H9 (cell line): ENCODE results near the gene KIF5A. TPM values are rescaled to one million over a fixed set of nuclear protein-coding genes. Genes with fewer than 3 reads are reported as not detected.

Source experiments
- DNase-seq: peaks from one replicate; pipeline ENCODE4 v3.0.0-alpha.2; 2017
- H2AFZ ChIP-seq: one replicate; pipeline ENCODE4 v1.6.1; 2013; ENCODE audit warnings: mild to moderate bottlenecking, low read length, control low read depth, moderate library complexity
- H2AK5ac ChIP-seq: 2 replicates; pipeline ENCODE4 v1.6.1; 2013; ENCODE audit warnings: low read length, control low read depth, mixed read lengths; ENCODE audit not compliant: insufficient read length
- H2BK120ac ChIP-seq: one replicate; pipeline ENCODE4 v1.6.1; 2013; ENCODE audit warnings: low read depth, mild to moderate bottlenecking, low read length, control low read depth, inconsistent platforms; ENCODE audit not compliant: poor library complexity, severe bottlenecking
- H2BK12ac ChIP-seq: 2 replicates; pipeline ENCODE4 v1.6.1; 2013; ENCODE audit warnings: low read length, control low read depth, mixed read lengths, low read depth; ENCODE audit not compliant: insufficient read length
- H2BK15ac ChIP-seq: 2 replicates; pipeline ENCODE4 v1.6.1; 2013; ENCODE audit warnings: low read depth, low read length, control low read depth
- H2BK20ac ChIP-seq: one replicate; pipeline ENCODE4 v1.6.1; 2013; ENCODE audit warnings: low read depth, mild to moderate bottlenecking, low read length, control low read depth, inconsistent platforms; ENCODE audit not compliant: poor library complexity, severe bottlenecking
- H2BK5ac ChIP-seq: 2 replicates; pipeline ENCODE4 v1.6.1; 2013; ENCODE audit warnings: low read length, control low read depth, mixed read lengths; ENCODE audit not compliant: insufficient read length
- H3K14ac ChIP-seq: 2 replicates; pipeline ENCODE4 v1.6.1; 2013; ENCODE audit warnings: low read length, control low read depth; ENCODE audit not compliant: insufficient read depth
- H3K18ac ChIP-seq: 2 replicates; pipeline ENCODE4 v1.6.1; 2013; ENCODE audit warnings: low read depth, mild to moderate bottlenecking, mixed read lengths, low read length, control low read depth; ENCODE audit not compliant: insufficient read length
- H3K23ac ChIP-seq: 2 replicates; pipeline ENCODE4 v1.6.1; 2013; ENCODE audit warnings: low read length, control low read depth, mixed read lengths, low read depth; ENCODE audit not compliant: insufficient read length
- H3K23me2 ChIP-seq: 2 replicates; pipeline ENCODE4 v1.6.1; 2013; ENCODE audit warnings: low read depth, mild to moderate bottlenecking, mixed read lengths, low read length, control low read depth; ENCODE audit not compliant: insufficient read length, poor library complexity, severe bottlenecking
- H3K27ac ChIP-seq: 2 replicates; pipeline ENCODE4 v1.5.1; 2013; ENCODE audit warnings: low read length, control low read depth, mixed read lengths, low read depth; ENCODE audit not compliant: insufficient read length
- H3K27me3 ChIP-seq: 2 replicates; pipeline ENCODE4 v1.6.1; 2013; ENCODE audit warnings: low read length, control low read depth, inconsistent platforms; ENCODE audit not compliant: insufficient read depth
- H3K4ac ChIP-seq: 2 replicates; pipeline ENCODE4 v1.6.1; 2013; ENCODE audit warnings: low read depth, mild to moderate bottlenecking, control low read depth, inconsistent platforms, low read length, moderate library complexity
- H3K4me1 ChIP-seq: 2 replicates; pipeline ENCODE4 v1.6.1; 2013; ENCODE audit warnings: low read length, control low read depth, inconsistent platforms; ENCODE audit not compliant: insufficient read depth
- H3K4me2 ChIP-seq: 2 replicates; pipeline ENCODE4 v1.6.1; 2013; ENCODE audit warnings: low read length, control low read depth, mixed read lengths; ENCODE audit not compliant: insufficient read length, insufficient read depth
- H3K56ac ChIP-seq: 2 replicates; pipeline ENCODE4 v1.6.1; 2013; ENCODE audit warnings: low read depth, mild to moderate bottlenecking, mixed read lengths, low read length, control low read depth; ENCODE audit not compliant: insufficient read length
- H3K79me1 ChIP-seq: 2 replicates; pipeline ENCODE4 v1.6.1; 2013; ENCODE audit warnings: low read depth, mild to moderate bottlenecking, moderate library complexity, low read length, control low read depth, inconsistent platforms; ENCODE audit not compliant: insufficient read depth, poor library complexity, severe bottlenecking
- H3K79me2 ChIP-seq: 2 replicates; pipeline ENCODE4 v1.6.1; 2013; ENCODE audit warnings: low read length, control low read depth, inconsistent platforms; ENCODE audit not compliant: insufficient read depth
- H3K9ac ChIP-seq: 2 replicates; pipeline ENCODE4 v1.6.1; 2013; ENCODE audit warnings: low read length, control low read depth, mixed read lengths; ENCODE audit not compliant: insufficient read length; ENCODE audit errors: extremely low read depth
- H3K9me3 ChIP-seq: one replicate; pipeline ENCODE4 v1.6.1; 2013; ENCODE audit warnings: low read depth, low read length, inconsistent platforms; ENCODE audit not compliant: control insufficient read depth
- H3T11ph ChIP-seq: one replicate; pipeline ENCODE4 v1.6.1; 2013; ENCODE audit warnings: mild to moderate bottlenecking, low read length, control low read depth, inconsistent platforms
- H4K20me1 ChIP-seq: one replicate; pipeline ENCODE4 v1.6.1; 2013; ENCODE audit not compliant: control insufficient read depth, insufficient read length, insufficient read depth
- H4K5ac ChIP-seq: 2 replicates; pipeline ENCODE4 v1.6.1; 2013; ENCODE audit warnings: low read depth, mild to moderate bottlenecking, mixed read lengths, low read length, control low read depth; ENCODE audit not compliant: insufficient read length
- H4K8ac ChIP-seq: replicated peaks from 2 replicates; pipeline ENCODE4 v1.6.1; 2013; ENCODE audit warnings: low read length, control low read depth, mixed read lengths, low read depth; ENCODE audit not compliant: insufficient read length
- H4K91ac ChIP-seq: 2 replicates; pipeline ENCODE4 v1.6.1; 2013; ENCODE audit warnings: low read depth, mild to moderate bottlenecking, moderate library complexity, mixed read lengths, low read length, control low read depth; ENCODE audit not compliant: insufficient read length
- H3K27ac Mint-ChIP-seq, 3 experiments: 2 replicates in 2 of 3; 3 replicates in 1 of 3; pipeline ENCODE4 v1.8.0; 2020 to 2021; ENCODE audit warnings: mixed read lengths in 3 of 3, mild to moderate bottlenecking in 1 of 3, moderate library complexity in 1 of 3
- H3K27me3 Mint-ChIP-seq: 2 replicates; pipeline ENCODE4 v1.8.0; 2021; ENCODE audit warnings: low read depth, mild to moderate bottlenecking, moderate library complexity, mixed read lengths
- H3K36me3 Mint-ChIP-seq, 3 experiments: 2 replicates in 2 of 3; 3 replicates in 1 of 3; pipeline ENCODE4 v1.8.0; 2020 to 2021; ENCODE audit warnings: low read depth in 3 of 3, mixed read lengths in 3 of 3; ENCODE audit not compliant: insufficient read depth in 1 of 3
- H3K4me1 Mint-ChIP-seq, 2 experiments: 2 replicates each; pipeline ENCODE4 v1.8.0; 2020; ENCODE audit warnings: mixed read lengths in 2 of 2
- H3K4me3 Mint-ChIP-seq, 2 experiments: 2 replicates in 1 of 2; 3 replicates in 1 of 2; pipeline ENCODE4 v1.8.0; 2020 to 2021; ENCODE audit warnings: mild to moderate bottlenecking in 2 of 2, mixed read lengths in 2 of 2, moderate library complexity in 1 of 2
- H3K9me3 Mint-ChIP-seq, 2 experiments: 2 replicates in 1 of 2; 3 replicates in 1 of 2; pipeline ENCODE4 v1.8.0; 2020; ENCODE audit warnings: mild to moderate bottlenecking in 2 of 2, mixed read lengths in 2 of 2, moderate library complexity in 1 of 2
- WGBS: extraction: QIAGEN DNeasy Blood & Tissue Kit; methylation state at CpG from one replicate; pipeline ENCODE4 v1.1.7; 2013; ENCODE audit warnings: missing lambda C conversion rate, low lambda C conversion rate, mixed read lengths; ENCODE audit not compliant: insufficient read length; ENCODE audit errors: extremely low coverage; 5-methylcytosine and 5-hydroxymethylcytosine counted together
- total RNA-seq: library from RNA; stranded (reverse); gene quantifications from 2 replicates; pipeline ENCODE4 v1.2.1, GENCODE V29; 2021
- TF ChIP-seq, protein P1 (sequence below): fragments of 200-600 bp; sonication (generic); conservative IDR thresholded peaks from 3 replicates; pipeline ENCODE4 v1.8.0; 2021; ENCODE audit warnings: antibody characterized with exemption, mild to moderate bottlenecking

KIF5A gene
- total RNA-seq, 1 experiment from 2014 or later, result 18.5 TPM

DNA sequence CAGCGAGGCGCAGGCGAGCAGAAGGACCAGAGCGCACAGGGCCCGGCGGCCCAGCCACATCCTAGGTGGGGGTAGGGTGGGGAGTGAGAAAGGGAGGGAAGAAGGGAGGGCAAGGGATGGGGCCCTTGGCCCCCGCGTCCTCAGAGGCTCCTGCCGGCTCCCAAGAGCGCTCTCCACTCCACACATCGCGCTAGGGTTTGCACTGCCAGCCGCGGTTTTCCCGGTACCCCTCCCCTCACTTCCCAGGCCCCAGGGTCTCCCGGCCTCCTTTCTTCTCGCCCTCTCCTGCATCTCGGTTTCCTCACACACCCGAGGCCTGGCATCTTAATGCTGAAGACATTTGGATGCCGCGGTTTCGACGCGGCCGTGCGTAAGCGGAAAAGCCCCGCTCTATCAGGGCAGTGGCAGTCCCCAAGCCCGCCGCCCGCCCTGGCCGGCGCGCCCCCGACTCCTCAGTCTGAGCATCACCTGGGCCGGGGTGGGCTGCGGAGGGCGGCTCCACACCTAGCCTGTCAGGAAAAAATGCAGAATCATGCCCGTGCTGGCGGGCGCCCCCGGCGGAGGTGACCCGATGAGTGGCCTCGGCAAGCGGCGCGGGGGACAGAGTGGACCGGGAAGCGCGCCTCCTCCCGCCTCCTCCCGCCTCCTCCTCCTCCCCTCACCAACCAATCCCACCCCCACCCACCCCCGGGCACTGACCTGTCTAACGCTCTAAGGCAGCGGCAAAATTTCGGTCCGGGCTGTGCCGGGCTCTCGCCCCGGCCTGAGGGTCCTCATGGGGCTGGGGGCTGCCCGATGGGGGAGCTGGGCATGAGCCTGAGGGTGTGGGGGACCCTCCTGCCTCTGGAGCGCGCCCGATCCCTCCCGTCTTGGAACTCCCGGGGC is 82.5 kb downstream of the KIF5A start:
- peak; percentile 64 for DNase-seq
- TF ChIP-seq, protein P1, sequence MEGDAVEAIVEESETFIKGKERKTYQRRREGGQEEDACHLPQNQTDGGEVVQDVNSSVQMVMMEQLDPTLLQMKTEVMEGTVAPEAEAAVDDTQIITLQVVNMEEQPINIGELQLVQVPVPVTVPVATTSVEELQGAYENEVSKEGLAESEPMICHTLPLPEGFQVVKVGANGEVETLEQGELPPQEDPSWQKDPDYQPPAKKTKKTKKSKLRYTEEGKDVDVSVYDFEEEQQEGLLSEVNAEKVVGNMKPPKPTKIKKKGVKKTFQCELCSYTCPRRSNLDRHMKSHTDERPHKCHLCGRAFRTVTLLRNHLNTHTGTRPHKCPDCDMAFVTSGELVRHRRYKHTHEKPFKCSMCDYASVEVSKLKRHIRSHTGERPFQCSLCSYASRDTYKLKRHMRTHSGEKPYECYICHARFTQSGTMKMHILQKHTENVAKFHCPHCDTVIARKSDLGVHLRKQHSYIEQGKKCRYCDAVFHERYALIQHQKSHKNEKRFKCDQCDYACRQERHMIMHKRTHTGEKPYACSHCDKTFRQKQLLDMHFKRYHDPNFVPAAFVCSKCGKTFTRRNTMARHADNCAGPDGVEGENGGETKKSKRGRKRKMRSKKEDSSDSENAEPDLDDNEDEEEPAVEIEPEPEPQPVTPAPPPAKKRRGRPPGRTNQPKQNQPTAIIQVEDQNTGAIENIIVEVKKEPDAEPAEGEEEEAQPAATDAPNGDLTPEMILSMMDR, result no peak
- Mint-ChIP-seq H3K36me3 (no peaks in the 10 kb centered on the region), H3K27ac (no peak overlapping the region), H3K9me3 (no peaks in the 10 kb centered on the region), H3K4me1 (peaks cover 12 to 27% of the 10 kb centered on the region in 2 experiments), H3K4me3 (peak overlapping the region; percentile 66 to 87), H3K27me3 (peaks cover 76% of the 10 kb centered on the region)
- H3K4me1 ChIP-seq, result no peaks in the 10 kb centered on the region; the same call in 1 of the 2 replicates
- H4K91ac ChIP-seq, result no peak overlapping the region
- no peak overlapping the region for H3K18ac ChIP-seq
- H3K27ac ChIP-seq, result no peak overlapping the region
- no peak overlapping the region for H2BK20ac ChIP-seq
- peaks cover 50% of the 10 kb centered on the region for H3K27me3 ChIP-seq
- H3K4me2 ChIP-seq, result peak overlapping the region; percentile 69
- H3K79me1 ChIP-seq, result no peaks in the 10 kb centered on the region
- H2AFZ ChIP-seq, result no peak overlapping the region
- H4K5ac ChIP-seq, result no peak overlapping the region
- no peak overlapping the region for H2BK12ac ChIP-seq
- no peak overlapping the region for H3K23ac ChIP-seq
- H2BK120ac ChIP-seq, result no peak overlapping the region
- H3K9me3 ChIP-seq, result no peaks in the 10 kb centered on the region
- no peak overlapping the region for H3K56ac ChIP-seq
- H3K23me2 ChIP-seq, result peaks cover 23% of the 10 kb centered on the region
- no peak overlapping the region for H3K14ac ChIP-seq
- no peak overlapping the region for H3K4ac ChIP-seq
- H2BK15ac ChIP-seq, result no peak overlapping the region
- no peak overlapping the region for H4K8ac ChIP-seq
- no peak overlapping the region for H2AK5ac ChIP-seq
- H3K9ac ChIP-seq, result no peak overlapping the region
- peaks cover 3% of the 10 kb centered on the region for H4K20me1 ChIP-seq
- no CpG with 5 or more reads among the region's 67 CpGs for WGBS
- H3T11ph ChIP-seq, result no peak overlapping the region
- no peak overlapping the region for H2BK5ac ChIP-seq
- H3K79me2 ChIP-seq, result no peaks in the 10 kb centered on the region
